GM23338 (cell line): ENCODE measurements around the gene FER. TPM values are rescaled to one million over a fixed set of nuclear protein-coding genes. Genes with fewer than 3 reads are reported as not detected.
A peak's percentile ranks its signal among the peaks of the same experiment; 100 is the strongest.

Experiments
- ATAC-seq: fragments of 200-7000 bp; cut with Tn5 transposase; 3 replicates; pipeline ENCODE4 v1.9.1; 2020
- DNase-seq: peaks from one replicate; pipeline ENCODE4 v3.0.0-alpha.2; 2015; ENCODE audit warnings: low spot score
- H2AFZ ChIP-seq: fragments of 200-600 bp; sonication (generic); 2 replicates; pipeline ENCODE4 v1.8.0; 2016; ENCODE audit warnings: antibody characterized with exemption, mild to moderate bottlenecking, moderate library complexity
- H3F3A ChIP-seq: fragments of 200-600 bp; sonication (generic); replicated peaks from 2 replicates; pipeline ENCODE4 v1.8.0; 2017; ENCODE audit warnings: antibody characterized with exemption, mixed run types, low read depth
- H3K27ac ChIP-seq: fragments of 200-600 bp; sonication (generic); 2 replicates; pipeline ENCODE4 v1.6.1; 2016; ENCODE audit warnings: low read depth
- H3K27me3 ChIP-seq: fragments of 200-600 bp; sonication (generic); 2 replicates; pipeline ENCODE4 v1.8.0; 2016; ENCODE audit warnings: mild to moderate bottlenecking, mixed run types, moderate library complexity; ENCODE audit not compliant: insufficient read depth
- H3K36me3 ChIP-seq: fragments of 200-600 bp; sonication (generic); 2 replicates; pipeline ENCODE4 v1.8.0; 2016; ENCODE audit warnings: mild to moderate bottlenecking; ENCODE audit not compliant: insufficient read depth
- H3K4me1 ChIP-seq: fragments of 200-600 bp; sonication (generic); 2 replicates; pipeline ENCODE4 v1.8.0; 2016; ENCODE audit warnings: mild to moderate bottlenecking, moderate library complexity; ENCODE audit not compliant: insufficient read depth
- H3K4me2 ChIP-seq: fragments of 200-600 bp; sonication (generic); 2 replicates; pipeline ENCODE4 v1.7.1; 2017; ENCODE audit warnings: mixed run types
- H3K4me3 ChIP-seq: fragments of 200-600 bp; sonication (generic); 2 replicates; pipeline ENCODE4 v1.6.1; 2016; ENCODE audit warnings: mixed run types
- H3K79me2 ChIP-seq: fragments of 200-600 bp; sonication (generic); replicated peaks from 2 replicates; pipeline ENCODE4 v1.8.0; 2017; ENCODE audit warnings: mild to moderate bottlenecking; ENCODE audit not compliant: insufficient read depth
- H3K9me2 ChIP-seq: fragments of 200-600 bp; sonication (generic); 2 replicates; pipeline ENCODE4 v1.8.0; 2017; ENCODE audit not compliant: insufficient read depth
- H4K20me1 ChIP-seq: fragments of 200-600 bp; sonication (generic); replicated peaks from 2 replicates; pipeline ENCODE4 v1.8.0; 2017; ENCODE audit warnings: mild to moderate bottlenecking; ENCODE audit not compliant: insufficient read depth
- H3K27ac Mint-ChIP-seq: 2 replicates; pipeline ENCODE4 v1.8.0; 2020; ENCODE audit warnings: inconsistent platforms, mild to moderate bottlenecking, moderate library complexity, mixed read lengths
- H3K27me3 Mint-ChIP-seq: 3 replicates; pipeline ENCODE4 v1.8.0; 2022; ENCODE audit warnings: low read depth, mild to moderate bottlenecking, moderate library complexity, mixed read lengths, inconsistent platforms; ENCODE audit not compliant: insufficient read depth, poor library complexity
- H3K36me3 Mint-ChIP-seq: 3 replicates; pipeline ENCODE4 v1.8.0; 2021; ENCODE audit warnings: low read depth, mild to moderate bottlenecking, inconsistent platforms, moderate library complexity, mixed read lengths
- H3K4me1 Mint-ChIP-seq: 3 replicates; pipeline ENCODE4 v1.8.0; 2020; ENCODE audit warnings: mild to moderate bottlenecking, inconsistent platforms, mixed read lengths
- H3K4me3 Mint-ChIP-seq: 3 replicates; pipeline ENCODE4 v1.8.0; 2021; ENCODE audit warnings: moderate library complexity, mild to moderate bottlenecking, inconsistent platforms, mixed read lengths
- H3K9me3 Mint-ChIP-seq: 3 replicates; pipeline ENCODE4 v1.8.0; 2020; ENCODE audit warnings: moderate library complexity, mild to moderate bottlenecking, inconsistent platforms, mixed read lengths
- CREB1 ChIP-seq: fragments of 250-450 bp; sonication (Bioruptor Pico); IDR thresholded peaks from 2 replicates; pipeline ENCODE4 v1.5.0; 2020; ENCODE audit warnings: low read depth, mild to moderate bottlenecking, moderate library complexity
- EZH2 ChIP-seq: fragments of 200-600 bp; sonication (generic); IDR thresholded peaks from one replicate; pipeline ENCODE4 v1.8.0; 2017; ENCODE audit warnings: antibody characterized with exemption, mild to moderate bottlenecking, low read depth; ENCODE audit not compliant: unreplicated experiment
- EZH2phosphoT487 ChIP-seq: fragments of 200-600 bp; sonication (generic); IDR thresholded peaks from one replicate; pipeline ENCODE4 v1.8.1; 2018; ENCODE audit warnings: antibody characterized with exemption; ENCODE audit not compliant: unreplicated experiment
- JUNB ChIP-seq: IDR thresholded peaks from one replicate; pipeline ENCODE4 v1.6.1; 2016; ENCODE audit warnings: antibody characterized with exemption; ENCODE audit not compliant: unreplicated experiment
- NANOG ChIP-seq: IDR thresholded peaks from 2 replicates; pipeline ENCODE4 v1.6.1; 2016; ENCODE audit warnings: antibody characterized with exemption, borderline replicate concordance
- POLR2AphosphoS5 ChIP-seq: IDR thresholded peaks from 2 replicates; pipeline ENCODE4 v1.6.1; 2016; ENCODE audit warnings: antibody characterized with exemption, low read depth
- ZNF114 ChIP-seq: fragments of 250-450 bp; sonication (Bioruptor Pico); IDR thresholded peaks from 2 replicates; pipeline ENCODE4 v1.5.0; 2020; ENCODE audit warnings: mild to moderate bottlenecking, moderate library complexity
- ZNF331 ChIP-seq: fragments of 250-450 bp; sonication (Bioruptor Pico); IDR thresholded peaks from 2 replicates; pipeline ENCODE4 v1.5.0; 2020; ENCODE audit warnings: low read depth, mild to moderate bottlenecking, moderate library complexity
- polyA plus RNA-seq: library from polyadenylated mRNA; unstranded; fragments of >200 nt; fragmentation: Nextera tagmentation; extraction: Ambion mirVana; gene quantifications from 2 replicates; pipeline ENCODE4 v1.2.1, GENCODE V29; 2016
- total RNA-seq: library from RNA; depleted of rRNA; stranded (reverse); fragments of >200 nt; shearing (Covaris generic); gene quantifications from 2 replicates; pipeline ENCODE4 v1.2.3, GENCODE V29; 2014
- TF ChIP-seq, protein P1 (sequence below): IDR thresholded peaks from 2 replicates; pipeline ENCODE4 v1.6.1; 2016; ENCODE audit warnings: antibody characterized with exemption
- TF ChIP-seq, protein P2 (sequence below): fragments of 250-450 bp; sonication (Bioruptor Pico); IDR thresholded peaks from 2 replicates; pipeline ENCODE4 v1.5.0; 2020; ENCODE audit warnings: mild to moderate bottlenecking, moderate library complexity

FER gene
- total and polyA plus RNA-seq, 2 experiments from 2014 or later = 17.4 to 34.8 TPM

DNA sequence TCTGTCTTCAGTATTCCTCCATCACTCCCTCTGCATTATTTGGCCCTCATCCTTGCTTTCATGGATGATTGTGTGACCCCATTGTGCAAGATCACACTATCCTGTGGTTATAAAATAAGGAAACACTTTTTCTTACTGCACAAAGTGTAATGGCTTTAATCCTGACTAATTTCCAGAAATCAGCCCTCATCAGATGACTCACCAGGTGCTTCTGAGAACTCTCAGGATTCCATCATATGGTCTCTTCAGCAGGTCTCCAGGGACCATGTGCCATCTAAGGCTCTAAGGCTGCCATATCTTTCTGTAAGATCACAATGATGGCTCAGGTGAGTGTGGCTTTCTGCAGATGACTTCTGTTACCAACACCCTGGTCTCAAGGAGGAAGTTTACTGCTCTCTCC, 27.3 kb upstream of the FER start:
- peaks cover 6% of the 10 kb centered on the region for H3K4me1 Mint-ChIP-seq
- Histone ChIP-seq H3K27ac (no peak overlapping the region), H3K4me1 (0 out of 2 replicates have a peak, but pooled peaks cover 3% of the 10 kb centered on the region), H3K27me3 (no peaks in the 10 kb centered on the region), H3K9me2 (no peaks in the 10 kb centered on the region; the same call in 1 of the 2 replicates), H3K4me2 (no peak overlapping the region), H4K20me1 (no peaks in the 10 kb centered on the region), H3F3A (no peaks in the 10 kb centered on the region), H3K36me3 (no peaks in the 10 kb centered on the region), H3K4me3 (no peak overlapping the region), H2AFZ (peak overlapping the region; percentile 21; the same call in 1 of the 2 replicates), H3K79me2 (no peaks in the 10 kb centered on the region)
- H3K9me3 Mint-ChIP-seq = no peaks in the 10 kb centered on the region
- H3K27ac Mint-ChIP-seq = no peak overlapping the region
- no peaks in the 10 kb centered on the region for H3K27me3 Mint-ChIP-seq
- no peak overlapping the region for H3K4me3 Mint-ChIP-seq
- ATAC-seq = no peak
- H3K36me3 Mint-ChIP-seq = no peaks in the 10 kb centered on the region
- DNase-seq = no peak
- TF ChIP-seq EZH2phosphoT487 (no peak), POLR2AphosphoS5 (no peak), JUNB (no peak)
- TF ChIP-seq, protein P1, sequence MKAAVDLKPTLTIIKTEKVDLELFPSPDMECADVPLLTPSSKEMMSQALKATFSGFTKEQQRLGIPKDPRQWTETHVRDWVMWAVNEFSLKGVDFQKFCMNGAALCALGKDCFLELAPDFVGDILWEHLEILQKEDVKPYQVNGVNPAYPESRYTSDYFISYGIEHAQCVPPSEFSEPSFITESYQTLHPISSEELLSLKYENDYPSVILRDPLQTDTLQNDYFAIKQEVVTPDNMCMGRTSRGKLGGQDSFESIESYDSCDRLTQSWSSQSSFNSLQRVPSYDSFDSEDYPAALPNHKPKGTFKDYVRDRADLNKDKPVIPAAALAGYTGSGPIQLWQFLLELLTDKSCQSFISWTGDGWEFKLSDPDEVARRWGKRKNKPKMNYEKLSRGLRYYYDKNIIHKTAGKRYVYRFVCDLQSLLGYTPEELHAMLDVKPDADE = no peak

DNA sequence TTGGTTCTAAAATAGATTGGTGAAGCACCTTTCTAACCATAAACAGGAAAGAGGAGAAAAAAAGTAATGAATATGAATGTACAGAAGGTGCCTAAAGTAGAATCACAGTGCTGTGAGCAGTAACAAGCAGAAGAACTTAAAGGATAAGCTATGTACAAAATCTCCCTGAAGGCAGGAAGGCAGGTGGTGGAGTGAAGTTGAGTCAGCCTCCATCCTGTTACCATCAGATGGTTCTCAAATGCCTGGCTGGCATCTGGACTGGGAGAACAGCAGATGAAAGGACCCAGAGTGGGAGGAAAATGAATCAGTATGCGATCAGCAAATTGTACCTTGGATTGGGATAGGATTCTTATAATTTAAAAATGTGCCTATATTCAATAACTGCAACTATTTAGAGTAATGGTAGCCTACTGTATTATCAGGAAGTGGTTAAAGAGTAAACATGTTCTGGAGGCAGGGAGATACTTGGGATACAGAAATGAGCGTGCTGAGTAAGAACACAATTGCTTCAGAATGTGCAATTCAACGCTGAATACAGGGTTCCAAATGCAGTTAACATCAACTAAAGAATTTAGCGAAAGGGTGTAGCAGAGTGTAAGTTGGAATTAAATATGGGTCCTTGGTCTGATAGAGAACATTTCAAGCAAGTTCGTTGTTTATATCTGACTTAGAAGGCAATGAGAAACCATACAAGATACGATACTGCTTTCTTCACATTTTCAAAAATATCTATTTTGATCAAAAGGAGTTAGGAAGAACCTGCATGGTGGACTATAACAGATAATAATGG, 21.1 kb upstream of the FER start:
- no peaks in the 10 kb centered on the region for H4K20me1 ChIP-seq
- peak overlapping the region; percentile 72 for H3K4me3 ChIP-seq
- no peak overlapping the region for H3K27ac ChIP-seq
- DNase-seq (no peak), ATAC-seq (no peak)
- no peak overlapping the region for H2AFZ ChIP-seq
- peaks cover 19% of the 10 kb centered on the region for H3K4me1 ChIP-seq
- peak overlapping the region; percentile 86 for H3K4me3 Mint-ChIP-seq
- no peaks in the 10 kb centered on the region for H3K9me2 ChIP-seq
- no peaks in the 10 kb centered on the region for H3K9me3 Mint-ChIP-seq
- peaks cover 3% of the 10 kb centered on the region for H3K27me3 Mint-ChIP-seq
- peaks cover 34% of the 10 kb centered on the region for H3K4me1 Mint-ChIP-seq
- H3K27me3 ChIP-seq = no peaks in the 10 kb centered on the region
- H3K36me3 Mint-ChIP-seq = no peaks in the 10 kb centered on the region
- H3K4me2 ChIP-seq = peak overlapping the region; percentile 90
- H3F3A ChIP-seq = no peaks in the 10 kb centered on the region; the same call in 1 of the 2 replicates
- no peaks in the 10 kb centered on the region for H3K36me3 ChIP-seq
- H3K79me2 ChIP-seq = no peaks in the 10 kb centered on the region
- H3K27ac Mint-ChIP-seq = no peak overlapping the region
- TF ChIP-seq ZNF114 (CRISPR knock-in tag) (no peak), EZH2 (no peak), NANOG (no peak), EZH2phosphoT487 (no peak), CREB1 (CRISPR knock-in tag) (no peak), JUNB (no peak), POLR2AphosphoS5 (no peak), ZNF331 (CRISPR knock-in tag) (no peak)
- TF ChIP-seq, protein P2, sequence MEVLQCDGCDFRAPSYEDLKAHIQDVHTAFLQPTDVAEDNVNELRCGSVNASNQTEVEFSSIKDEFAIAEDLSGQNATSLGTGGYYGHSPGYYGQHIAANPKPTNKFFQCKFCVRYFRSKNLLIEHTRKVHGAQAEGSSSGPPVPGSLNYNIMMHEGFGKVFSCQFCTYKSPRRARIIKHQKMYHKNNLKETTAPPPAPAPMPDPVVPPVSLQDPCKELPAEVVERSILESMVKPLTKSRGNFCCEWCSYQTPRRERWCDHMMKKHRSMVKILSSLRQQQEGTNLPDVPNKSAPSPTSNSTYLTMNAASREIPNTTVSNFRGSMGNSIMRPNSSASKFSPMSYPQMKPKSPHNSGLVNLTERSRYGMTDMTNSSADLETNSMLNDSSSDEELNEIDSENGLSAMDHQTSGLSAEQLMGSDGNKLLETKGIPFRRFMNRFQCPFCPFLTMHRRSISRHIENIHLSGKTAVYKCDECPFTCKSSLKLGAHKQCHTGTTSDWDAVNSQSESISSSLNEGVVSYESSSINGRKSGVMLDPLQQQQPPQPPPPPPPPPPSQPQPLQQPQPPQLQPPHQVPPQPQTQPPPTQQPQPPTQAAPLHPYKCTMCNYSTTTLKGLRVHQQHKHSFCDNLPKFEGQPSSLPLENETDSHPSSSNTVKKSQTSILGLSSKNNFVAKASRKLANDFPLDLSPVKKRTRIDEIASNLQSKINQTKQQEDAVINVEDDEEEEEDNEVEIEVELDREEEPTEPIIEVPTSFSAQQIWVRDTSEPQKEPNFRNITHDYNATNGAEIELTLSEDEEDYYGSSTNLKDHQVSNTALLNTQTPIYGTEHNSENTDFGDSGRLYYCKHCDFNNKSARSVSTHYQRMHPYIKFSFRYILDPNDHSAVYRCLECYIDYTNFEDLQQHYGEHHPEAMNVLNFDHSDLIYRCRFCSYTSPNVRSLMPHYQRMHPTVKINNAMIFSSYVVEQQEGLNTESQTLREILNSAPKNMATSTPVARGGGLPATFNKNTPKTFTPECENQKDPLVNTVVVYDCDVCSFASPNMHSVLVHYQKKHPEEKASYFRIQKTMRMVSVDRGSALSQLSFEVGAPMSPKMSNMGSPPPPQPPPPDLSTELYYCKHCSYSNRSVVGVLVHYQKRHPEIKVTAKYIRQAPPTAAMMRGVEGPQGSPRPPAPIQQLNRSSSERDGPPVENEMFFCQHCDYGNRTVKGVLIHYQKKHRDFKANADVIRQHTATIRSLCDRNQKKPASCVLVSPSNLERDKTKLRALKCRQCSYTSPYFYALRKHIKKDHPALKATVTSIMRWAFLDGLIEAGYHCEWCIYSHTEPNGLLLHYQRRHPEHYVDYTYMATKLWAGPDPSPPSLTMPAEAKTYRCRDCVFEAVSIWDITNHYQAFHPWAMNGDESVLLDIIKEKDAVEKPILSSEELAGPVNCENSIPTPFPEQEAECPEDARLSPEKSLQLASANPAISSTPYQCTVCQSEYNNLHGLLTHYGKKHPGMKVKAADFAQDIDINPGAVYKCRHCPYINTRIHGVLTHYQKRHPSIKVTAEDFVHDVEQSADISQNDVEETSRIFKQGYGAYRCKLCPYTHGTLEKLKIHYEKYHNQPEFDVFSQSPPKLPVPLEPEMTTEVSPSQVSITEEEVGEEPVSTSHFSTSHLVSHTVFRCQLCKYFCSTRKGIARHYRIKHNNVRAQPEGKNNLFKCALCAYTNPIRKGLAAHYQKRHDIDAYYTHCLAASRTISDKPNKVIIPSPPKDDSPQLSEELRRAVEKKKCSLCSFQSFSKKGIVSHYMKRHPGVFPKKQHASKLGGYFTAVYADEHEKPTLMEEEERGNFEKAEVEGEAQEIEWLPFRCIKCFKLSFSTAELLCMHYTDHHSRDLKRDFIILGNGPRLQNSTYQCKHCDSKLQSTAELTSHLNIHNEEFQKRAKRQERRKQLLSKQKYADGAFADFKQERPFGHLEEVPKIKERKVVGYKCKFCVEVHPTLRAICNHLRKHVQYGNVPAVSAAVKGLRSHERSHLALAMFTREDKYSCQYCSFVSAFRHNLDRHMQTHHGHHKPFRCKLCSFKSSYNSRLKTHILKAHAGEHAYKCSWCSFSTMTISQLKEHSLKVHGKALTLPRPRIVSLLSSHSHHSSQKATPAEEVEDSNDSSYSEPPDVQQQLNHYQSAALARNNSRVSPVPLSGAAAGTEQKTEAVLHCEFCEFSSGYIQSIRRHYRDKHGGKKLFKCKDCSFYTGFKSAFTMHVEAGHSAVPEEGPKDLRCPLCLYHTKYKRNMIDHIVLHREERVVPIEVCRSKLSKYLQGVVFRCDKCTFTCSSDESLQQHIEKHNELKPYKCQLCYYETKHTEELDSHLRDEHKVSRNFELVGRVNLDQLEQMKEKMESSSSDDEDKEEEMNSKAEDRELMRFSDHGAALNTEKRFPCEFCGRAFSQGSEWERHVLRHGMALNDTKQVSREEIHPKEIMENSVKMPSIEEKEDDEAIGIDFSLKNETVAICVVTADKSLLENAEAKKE (CRISPR knock-in tag) = no peak
- TF ChIP-seq, protein P1 = no peak
